GM18909 (cell line): ENCODE data around the gene AP2M1.

ENCODE experiments used
- ATAC-seq: cut with Tn5 transposase; IDR thresholded peaks from one replicate; pipeline ENCODE4 v1.9.1; 2021; ENCODE audit warnings: mild to moderate bottlenecking; ENCODE audit not compliant: unreplicated experiment, poor library complexity

Gene AP2M1

DNA sequence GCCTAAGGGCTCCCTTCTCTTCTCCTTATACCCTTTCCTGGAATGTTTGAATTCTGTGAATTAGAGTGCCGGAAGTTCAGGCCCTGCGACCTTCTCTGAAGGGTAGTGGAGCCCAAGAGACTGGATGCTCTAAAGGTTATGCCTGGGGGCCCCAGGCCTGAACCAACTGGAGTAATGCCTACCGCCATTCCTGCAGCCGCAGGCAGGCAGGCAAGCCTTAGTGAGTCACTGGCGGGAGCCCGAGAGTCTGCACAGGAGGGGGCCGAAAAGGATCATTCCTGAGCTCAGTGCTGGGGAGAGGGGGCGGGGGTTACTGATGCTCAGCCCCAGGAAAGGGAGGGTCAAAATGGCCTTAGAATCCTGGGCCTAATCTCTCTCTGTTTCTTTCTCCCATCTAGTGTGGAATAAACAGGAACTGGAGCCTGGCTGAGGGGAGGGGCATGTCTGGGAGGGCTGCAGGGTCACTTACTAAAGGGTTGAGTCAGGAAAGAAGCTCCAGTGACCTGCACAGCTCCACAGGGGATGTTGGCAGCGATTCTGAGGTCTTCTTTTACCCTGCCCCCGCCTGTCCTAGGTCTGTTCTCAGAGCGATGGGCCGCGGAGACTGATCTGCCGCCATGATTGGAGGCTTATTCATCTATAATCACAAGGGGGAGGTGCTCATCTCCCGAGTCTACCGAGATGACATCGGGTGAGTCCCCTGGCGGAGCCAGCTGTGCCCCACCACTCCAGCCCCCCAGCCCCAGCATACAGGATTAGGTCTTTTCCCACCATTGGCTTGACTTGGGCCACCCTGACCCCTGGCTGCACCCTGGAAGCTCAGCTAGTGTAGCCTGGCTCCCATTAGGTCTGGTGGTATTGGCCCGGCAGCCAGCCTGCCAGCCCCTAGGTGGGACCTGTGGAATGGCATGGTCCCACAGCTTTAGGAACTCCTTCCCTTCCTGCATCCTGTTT lies 2.0 kb downstream of the AP2M1 start:
- ATAC-seq = no peak

DNA sequence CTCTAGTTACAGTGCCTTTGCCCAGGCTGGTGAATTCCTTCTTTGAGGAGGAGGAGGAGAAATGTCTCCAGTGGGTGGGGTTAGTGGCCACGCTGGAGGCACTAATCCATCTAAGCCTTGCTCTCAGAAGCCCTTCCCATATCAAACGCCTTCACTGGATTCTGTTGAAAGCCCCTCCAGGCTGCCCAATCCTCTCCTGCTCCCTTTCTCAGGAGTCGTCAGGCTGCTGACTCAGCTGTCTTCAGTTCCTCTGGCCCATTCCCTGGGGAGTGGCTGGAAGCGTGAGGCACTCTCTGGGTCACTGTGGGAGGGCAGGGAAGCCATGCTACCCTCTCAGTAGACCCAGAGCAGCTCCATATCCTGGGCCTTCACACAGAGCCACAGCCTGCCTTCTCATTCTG lies 2.7 kb downstream of the AP2M1 start:
- ATAC-seq = no peak

DNA sequence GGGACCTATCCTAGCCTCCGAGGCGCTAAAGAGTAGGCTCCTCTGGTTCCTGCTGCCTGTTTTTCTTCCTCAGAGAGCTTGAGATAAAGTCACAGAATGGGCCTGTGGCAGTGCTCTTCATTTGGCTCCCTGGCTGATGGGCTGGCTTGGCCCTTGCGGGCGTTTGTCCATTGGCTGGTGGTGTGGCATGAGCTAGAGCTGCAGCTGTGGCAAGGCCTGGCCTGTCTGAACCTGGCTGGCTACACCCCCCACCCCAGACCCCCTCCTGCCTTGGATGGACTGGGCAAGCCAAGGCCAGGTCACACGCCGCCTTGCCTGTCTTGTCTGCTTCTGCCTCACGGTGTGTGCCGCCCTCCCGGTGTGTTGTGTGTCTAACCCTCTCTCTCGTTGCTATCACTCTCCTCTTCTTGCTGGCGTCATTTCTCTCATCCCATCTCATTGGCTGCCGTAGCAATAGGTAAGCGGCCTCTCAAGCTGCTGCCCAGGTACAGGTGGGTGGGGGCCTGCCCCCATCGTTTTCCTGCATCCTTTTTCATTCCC lies 3.2 kb downstream of the AP2M1 start:
- ATAC-seq = no peak

DNA sequence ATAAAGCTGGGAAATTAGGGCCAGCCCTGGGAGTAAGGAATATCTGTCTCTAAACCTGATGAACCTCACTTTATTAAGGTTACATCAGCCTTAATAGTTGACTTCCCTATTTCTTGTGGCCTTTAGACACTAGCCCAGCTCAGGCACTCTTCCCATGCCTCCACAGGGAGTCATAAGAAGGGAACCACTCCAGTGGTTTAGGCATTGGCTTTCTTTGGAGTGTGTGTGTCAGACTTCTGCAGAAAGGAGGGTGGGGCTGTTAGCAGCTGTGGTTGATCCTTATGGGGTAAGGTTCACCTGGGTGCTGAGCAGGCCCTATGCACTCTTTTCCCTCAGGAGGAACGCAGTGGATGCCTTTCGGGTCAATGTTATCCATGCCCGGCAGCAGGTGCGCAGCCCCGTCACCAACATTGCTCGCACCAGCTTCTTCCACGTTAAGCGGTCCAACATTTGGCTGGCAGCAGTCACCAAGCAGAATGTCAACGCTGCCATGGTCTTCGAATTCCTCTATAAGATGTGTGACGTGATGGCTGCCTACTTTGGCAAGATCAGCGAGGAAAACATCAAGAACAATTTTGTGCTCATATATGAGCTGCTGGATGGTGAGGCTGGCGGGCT lies 4.0 kb downstream of the AP2M1 start:
- no peak for ATAC-seq

DNA sequence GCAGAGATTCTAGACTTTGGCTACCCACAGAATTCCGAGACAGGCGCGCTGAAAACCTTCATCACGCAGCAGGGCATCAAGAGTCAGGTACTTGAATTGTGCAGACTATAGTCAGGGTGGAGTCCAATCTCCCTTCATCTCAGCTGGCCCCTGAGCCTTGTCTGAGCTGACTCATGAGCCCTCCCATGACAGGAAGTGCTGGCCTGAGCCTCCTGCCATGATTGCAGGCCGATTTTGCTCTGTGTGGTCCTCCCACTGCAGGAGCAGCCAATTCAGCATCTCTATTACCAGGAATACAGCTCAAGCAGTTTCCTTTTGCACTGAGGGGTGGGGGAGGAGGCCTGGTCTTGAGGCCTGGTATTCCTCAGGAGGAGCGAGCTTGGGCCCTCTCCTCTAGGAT lies 5.5 kb downstream of the AP2M1 start:
- ATAC-seq = no peak

DNA sequence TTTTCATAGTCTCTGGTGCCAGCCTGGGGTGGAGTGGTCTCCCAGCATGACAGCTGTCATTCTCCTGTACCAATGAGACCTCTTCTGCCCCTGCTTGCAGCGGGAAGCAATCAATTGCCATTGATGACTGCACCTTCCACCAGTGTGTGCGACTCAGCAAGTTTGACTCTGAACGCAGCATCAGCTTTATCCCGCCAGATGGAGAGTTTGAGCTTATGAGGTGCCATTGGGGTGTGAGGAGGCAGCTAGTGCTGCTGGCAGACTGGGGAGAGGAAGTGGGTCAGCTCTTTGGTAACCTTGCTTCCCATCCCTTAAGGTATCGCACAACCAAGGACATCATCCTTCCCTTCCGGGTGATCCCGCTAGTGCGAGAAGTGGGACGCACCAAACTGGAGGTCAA lies 6.9 kb downstream of the AP2M1 start:
- no peak for ATAC-seq

DNA sequence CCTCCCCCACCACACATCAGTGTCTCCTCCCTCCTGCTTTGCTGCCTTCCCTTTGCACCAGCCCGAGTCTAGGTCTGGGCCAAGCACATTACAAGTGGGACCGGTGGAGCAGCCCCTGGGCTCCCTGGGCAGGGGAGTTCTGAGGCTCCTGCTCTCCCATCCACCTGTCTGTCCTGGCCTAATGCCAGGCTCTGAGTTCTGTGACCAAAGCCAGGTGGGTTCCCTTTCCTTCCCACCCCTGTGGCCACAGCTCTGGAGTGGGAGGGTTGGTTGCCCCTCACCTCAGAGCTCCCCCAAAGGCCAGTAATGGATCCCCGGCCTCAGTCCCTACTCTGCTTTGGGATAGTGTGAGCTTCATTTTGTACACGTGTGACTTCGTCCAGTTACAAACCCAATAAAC lies 9.0 kb downstream of the AP2M1 start:
- ATAC-seq = no peak

DNA sequence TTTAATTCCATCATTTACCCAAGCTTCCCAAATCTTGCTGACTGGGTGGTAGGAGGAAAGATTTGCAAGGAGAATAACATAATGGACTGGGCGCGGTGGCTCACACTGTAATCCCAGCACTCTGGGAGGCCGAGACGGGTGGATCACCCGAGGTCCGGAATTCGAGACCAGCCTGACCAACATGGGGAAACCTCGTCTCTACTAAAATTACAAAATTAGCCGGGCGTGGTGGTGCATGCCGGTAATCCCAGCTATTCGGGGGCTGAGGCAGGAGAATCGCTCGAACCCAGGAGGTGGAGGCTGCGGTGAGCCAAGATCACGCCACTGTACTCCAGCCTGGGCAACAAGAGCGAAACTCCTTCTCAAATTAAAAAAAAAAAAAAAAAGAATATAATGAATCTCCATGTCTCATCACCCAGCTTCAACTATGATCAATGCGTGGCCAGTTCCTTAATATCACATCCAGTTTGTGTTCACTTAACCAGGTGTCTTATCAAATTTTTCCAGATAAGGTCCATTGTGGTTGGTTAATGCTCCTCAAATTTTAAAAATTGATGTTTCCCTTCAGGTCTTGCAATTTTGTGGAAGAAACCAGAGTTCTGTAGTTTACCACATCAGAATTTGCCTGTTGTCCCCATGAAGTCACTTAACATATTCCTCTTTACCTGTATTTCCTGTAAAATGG lies 10.0 kb downstream of the AP2M1 start:
- ATAC-seq = no peak

DNA sequence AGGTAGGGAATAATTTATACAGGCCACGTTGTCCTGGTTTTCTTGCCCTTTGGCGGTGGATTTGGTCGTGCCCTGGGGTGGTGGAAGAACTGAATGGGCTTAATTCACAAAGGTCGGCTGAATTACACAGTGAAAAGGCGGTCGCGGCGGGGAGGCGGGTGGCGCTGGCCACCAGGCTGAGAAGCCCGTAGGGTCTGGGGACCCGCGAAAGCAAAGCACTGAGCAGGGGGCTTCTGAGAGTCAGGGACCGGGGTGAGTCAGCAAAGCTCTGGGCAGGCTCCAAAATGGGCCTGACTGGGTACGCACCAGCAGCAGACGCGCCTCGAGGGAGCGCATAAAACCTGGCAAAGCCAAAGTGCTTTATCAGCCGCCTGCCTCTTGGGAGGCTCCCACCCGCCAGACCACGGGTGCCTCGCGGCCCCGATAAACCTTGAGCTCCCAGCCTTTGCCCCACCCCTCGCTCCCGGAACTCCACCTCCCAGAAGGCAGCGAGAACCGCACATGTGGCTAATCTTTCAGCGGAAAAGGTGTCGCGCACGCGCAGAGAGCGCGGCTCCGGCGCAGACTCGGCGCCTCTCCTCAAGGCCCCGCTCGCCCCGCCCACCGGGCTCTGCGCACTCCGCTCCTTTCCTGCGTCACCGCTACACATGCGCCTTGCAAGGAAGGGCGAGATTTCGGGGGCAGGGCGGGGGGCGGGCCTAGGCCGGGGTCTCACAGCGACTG lies 11.0 kb downstream of the AP2M1 start:
- ATAC-seq = peak; percentile 90

DNA sequence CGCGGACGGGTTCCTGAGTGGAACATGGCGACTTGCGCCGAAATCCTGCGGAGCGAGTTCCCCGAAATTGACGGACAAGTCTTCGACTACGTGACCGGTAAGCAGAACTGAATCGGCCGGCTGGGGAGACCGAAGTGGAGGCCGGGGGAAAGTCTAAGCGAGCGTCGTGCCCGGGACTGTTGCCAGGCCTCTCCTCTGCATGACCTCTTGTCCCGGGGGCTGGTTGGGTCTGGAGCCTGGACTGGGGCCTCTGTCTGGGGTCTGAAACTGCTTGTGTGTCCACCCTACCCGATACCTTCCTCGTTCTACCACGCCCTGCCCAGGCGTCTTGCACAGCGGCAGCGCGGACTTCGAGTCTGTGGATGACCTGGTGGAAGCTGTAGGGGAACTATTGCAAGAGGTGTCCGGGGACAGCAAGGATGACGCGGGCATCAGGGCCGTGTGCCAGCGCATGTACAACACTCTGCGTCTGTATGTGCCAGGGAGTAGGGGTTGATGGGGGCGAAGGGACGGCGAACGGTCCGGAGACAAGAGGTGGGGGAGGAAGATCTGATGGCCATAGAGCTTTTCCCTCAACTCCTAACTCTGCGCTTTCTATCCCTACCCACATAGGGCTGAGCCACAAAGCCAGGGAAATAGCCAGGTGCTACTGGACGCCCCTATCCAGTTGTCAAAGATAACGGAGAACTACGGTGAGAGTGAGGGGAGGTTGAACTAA lies 11.7 kb downstream of the AP2M1 start, which contains the start of gene ABCF3:
Gene ABCF3 (plus strand): TSS at position 16 of the 718 bp plus-strand sequence. CDS start 9 bp downstream, at position 25.
- peak; percentile 35 for ATAC-seq

DNA sequence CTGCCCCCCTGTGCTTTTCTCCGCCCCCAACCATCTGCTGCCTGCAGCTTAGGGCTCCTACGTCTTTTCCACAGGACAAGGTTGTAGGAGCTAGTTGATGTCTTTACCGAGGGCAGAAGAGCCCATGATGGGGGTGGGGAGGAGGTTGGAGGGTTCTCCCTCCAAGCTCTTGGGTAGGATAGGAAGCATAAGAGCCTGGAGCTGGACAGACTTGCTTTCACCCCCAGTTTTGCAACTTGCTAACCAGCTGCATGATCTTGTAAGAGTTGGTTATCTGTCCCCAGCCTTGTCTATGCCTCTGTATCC lies 12.2 kb downstream of the AP2M1 start:
- ATAC-seq = no peak

DNA sequence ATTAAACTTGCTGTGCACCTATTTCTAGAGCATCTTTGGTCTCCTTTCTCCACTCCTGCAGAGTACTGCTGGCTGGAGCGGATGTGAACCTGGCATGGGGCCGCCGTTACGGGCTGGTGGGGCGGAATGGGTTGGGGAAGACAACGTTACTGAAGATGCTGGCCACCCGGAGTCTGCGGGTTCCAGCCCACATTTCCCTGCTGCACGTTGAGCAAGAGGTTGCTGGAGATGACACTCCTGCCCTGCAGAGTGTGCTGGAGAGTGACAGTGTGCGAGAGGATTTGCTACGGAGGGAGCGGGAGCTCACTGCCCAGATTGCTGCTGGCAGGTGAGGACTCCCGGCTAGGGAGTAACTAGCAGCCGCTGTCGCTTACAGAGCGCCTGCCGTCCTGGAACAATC lies 13.4 kb downstream of the AP2M1 start:
- no peak for ATAC-seq

DNA sequence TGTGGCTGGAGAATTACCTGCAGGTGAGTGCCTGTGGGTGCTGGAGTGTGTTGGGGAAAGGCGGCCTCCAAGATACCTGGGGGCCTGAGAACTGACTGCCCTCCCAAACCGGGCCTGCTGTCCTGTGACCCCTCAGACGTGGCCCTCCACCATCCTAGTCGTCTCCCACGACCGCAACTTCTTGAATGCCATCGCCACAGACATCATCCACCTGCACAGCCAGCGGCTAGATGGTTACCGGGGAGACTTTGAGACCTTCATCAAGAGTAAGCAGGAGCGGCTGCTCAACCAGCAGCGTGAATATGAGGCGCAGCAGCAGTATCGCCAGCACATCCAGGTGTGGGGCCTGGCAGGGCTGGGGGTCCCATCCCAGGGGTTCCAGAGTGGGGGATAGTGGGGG lies 14.8 kb downstream of the AP2M1 start:
- ATAC-seq = no peak

DNA sequence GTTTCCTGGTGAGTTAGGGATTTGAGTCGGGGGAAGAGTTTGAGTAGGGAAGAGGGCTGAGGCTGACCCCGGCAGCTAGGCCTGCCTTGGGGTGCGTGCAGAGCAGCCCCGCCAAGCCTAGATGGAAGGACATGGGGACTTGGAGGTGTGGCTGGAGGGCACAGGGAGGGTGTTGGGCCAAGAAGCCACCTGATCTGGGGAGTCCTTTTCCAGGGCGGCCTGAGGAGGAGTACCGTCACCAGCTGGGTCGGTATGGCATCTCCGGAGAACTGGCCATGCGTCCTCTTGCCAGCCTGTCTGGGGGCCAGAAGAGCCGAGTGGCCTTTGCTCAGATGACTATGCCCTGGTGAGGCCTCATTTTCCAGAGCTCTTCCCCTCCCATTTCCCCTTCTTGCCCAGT lies 18.2 kb downstream of the AP2M1 start:
- no peak for ATAC-seq

DNA sequence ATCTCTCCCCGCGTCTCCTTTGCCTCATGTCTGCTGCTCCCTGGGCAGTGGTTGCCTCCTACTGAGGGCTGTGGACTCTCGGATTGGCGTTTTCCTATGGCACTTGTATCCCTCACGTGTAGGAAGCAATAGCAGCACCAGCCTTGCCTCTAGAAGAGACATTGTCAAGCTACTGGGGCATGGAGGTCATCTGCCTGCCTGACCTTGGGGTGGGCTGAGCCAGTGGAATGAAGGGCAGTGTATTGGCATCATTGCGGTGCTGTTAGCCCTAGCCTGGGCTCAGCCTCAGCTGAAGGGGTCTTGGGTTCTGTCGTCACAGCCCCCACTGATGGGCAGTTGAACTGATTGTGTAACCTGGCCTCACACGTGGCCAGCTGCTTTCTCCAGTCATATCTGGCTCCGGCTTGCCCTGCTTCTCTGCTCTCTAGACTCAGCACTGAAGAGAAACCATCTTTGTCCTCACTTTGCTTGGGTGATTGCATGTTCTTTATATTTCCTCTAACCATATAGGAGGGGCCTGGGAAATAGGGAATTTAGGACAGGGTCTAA lies 19.4 kb downstream of the AP2M1 start:
- no peak for ATAC-seq

DNA sequence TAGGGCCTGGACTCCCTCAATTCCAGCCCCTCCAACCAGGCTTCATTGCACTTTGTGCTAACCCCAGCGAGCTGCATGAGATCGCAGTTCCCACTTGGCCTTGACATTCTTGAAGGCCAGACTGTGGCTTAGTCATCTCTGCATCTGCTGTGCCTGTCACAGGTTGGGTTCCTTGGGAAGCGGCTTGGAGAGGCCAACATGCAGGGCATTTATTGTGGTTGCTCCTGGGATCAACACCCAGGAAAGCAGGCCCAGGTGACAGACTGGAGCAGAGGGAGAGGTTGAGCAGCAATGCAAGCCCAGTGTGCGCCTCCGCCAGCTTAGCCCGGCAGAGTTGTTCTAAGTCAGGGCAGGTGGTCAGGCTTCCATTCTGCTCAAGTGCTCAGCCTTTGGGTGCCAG lies 21.9 kb downstream of the AP2M1 start:
- no peak for ATAC-seq

DNA sequence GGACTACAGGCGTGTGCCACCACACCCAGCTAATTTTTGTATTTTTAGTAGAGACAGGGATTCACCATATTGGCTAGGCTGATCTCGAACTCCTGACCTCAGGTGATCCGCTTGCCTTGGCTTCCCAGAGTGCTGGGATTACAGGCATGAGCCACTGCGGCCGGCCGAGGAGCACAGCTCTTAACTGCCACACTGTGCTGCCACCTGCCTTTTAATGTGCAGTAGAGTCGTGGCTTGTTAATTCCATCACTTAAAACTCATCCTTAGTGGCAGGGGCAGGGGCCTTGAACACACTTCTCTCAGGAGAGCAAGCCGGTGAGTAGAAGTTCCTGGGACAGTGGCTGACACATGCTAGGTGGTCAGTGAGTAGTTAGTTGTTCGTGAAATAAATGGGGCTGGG lies 23.9 kb downstream of the AP2M1 start:
- ATAC-seq = no peak

DNA sequence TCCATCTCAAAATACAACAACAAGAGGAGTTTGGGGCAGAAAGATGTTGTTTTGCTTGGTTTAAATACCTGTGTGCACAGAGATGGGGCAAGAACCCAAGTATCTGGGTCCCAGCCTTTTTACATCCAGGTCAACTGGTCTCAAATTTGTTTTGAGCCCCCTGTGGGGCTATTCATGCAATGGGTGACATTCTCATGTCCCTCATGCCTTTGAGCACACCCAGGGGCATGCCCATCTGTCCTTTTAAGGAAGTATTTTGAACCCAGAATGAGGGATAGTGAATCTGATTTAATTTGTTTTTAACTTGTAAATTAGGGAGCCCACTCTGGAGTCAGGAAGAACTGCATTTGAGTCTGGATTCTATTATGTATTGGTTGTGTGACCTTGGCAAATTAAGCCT lies 26.2 kb downstream of the AP2M1 start:
- no peak for ATAC-seq

DNA sequence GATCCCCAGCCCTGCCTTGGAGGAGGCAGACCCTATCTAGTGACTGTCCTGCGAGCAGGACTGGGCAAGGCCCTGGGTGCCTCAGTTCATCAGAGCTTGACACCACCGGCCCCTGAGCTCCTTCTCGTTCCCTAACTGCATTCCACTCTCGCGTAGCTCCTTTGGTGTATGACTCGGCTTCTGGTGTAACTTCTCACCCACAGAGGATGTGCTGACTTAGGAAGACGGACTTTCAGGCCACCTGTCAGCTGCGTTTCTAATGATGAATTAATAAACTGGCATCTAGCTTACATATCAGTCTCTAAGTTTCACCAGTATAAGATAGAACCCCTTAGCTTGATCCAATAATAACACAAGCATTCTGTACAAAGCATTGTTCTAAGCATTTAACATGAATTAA lies 28.9 kb downstream of the AP2M1 start:
- no peak for ATAC-seq
